Stimulated activated CD8-positive, alpha-beta memory T cell treated with anti-CD3 and anti-CD28 coated beads, Interleukin-15, amount 100 ng/mL, for 1 hour (primary cell): ENCODE data around the gene PAX7.

Source experiments
- DNase-seq: peaks from one replicate; pipeline ENCODE4 v3.0.0-alpha.2; 2020; ENCODE audit warnings: low read depth

The PAX7 gene

GRCh38 chr1:18618546-18619466, 11.8 kb upstream of the PAX7 start:
- no peak for DNase-seq

- no peak for DNase-seq
These were observed 11.2 kb upstream of the PAX7 start for GRCh38 chr1:18619467-18619835.

GRCh38 chr1:18628511-18628910, 2.1 kb upstream of the PAX7 start:
- DNase-seq = no peak

GRCh38 chr1:18629659-18630510, 761 bp upstream of the PAX7 start:
- no peak for DNase-seq

GRCh38 chr1:18631496-18632217, 1.0 kb downstream of the PAX7 start:
- no peak for DNase-seq

GRCh38 chr1:18632218-18632588, 1.6 kb downstream of the PAX7 start:
- DNase-seq = no peak

- no peak for DNase-seq
These were observed 2.3 kb downstream of the PAX7 start for GRCh38 chr1:18632783-18633421.

GRCh38 chr1:18633422-18634155, 2.9 kb downstream of the PAX7 start:
- DNase-seq = no peak

- no peak for DNase-seq
These were observed 3.6 kb downstream of the PAX7 start for GRCh38 chr1:18634276-18634675.

- DNase-seq = no peak
These were observed 4.5 kb downstream of the PAX7 start for GRCh38 chr1:18635070-18635577.

- DNase-seq = no peak
These were observed 5.4 kb downstream of the PAX7 start for GRCh38 chr1:18635891-18636595.

GRCh38 chr1:18636596-18637508, 6.2 kb downstream of the PAX7 start:
- no peak for DNase-seq

GRCh38 chr1:18637511-18637960, 6.9 kb downstream of the PAX7 start:
- no peak for DNase-seq

GRCh38 chr1:18637962-18638834, 7.6 kb downstream of the PAX7 start:
- no peak for DNase-seq

- no peak for DNase-seq
These were observed 8.3 kb downstream of the PAX7 start for GRCh38 chr1:18638835-18639364.

GRCh38 chr1:18639368-18640055, 8.9 kb downstream of the PAX7 start:
- DNase-seq = no peak
